ENCODE measurements around the gene ABCA2.
A peak's percentile ranks its signal among the peaks of the same experiment; 100 is the strongest.

The ABCA2 gene

GRCh38 chr9:136962163-136962562 is 65.9 kb downstream of the ABCA2 start:
- H3K4me3 Mint-ChIP-seq = no peak overlapping the region
- no peaks in the 10 kb centered on the region for H3K9me3 Mint-ChIP-seq
- H3K27me3 Mint-ChIP-seq (ENCODE audit: low read depth) = no peaks in the 10 kb centered on the region
- no peak overlapping the region for H3K27ac Mint-ChIP-seq
- H3K4me1 Mint-ChIP-seq (ENCODE audit: low read depth) = peaks cover 13% of the 10 kb centered on the region
- H3K36me3 Mint-ChIP-seq (ENCODE audit: low read depth) = no peaks in the 10 kb centered on the region

- Mint-ChIP-seq H3K27me3 (ENCODE audit: low read depth) (no peaks in the 10 kb centered on the region), H3K9me3 (peaks cover 4% of the 10 kb centered on the region), H3K4me1 (ENCODE audit: low read depth) (peaks cover 13% of the 10 kb centered on the region), H3K36me3 (ENCODE audit: low read depth) (no peaks in the 10 kb centered on the region), H3K27ac (no peak overlapping the region), H3K4me3 (no peak overlapping the region)
Observed at GRCh38 chr9:136961279-136962065, 66.6 kb downstream of the ABCA2 start.

- Mint-ChIP-seq H3K36me3 (ENCODE audit: low read depth) (no peaks in the 10 kb centered on the region), H3K4me1 (ENCODE audit: low read depth) (peaks cover 13% of the 10 kb centered on the region), H3K4me3 (no peak overlapping the region), H3K27me3 (ENCODE audit: low read depth) (no peaks in the 10 kb centered on the region), H3K27ac (no peak overlapping the region), H3K9me3 (peaks cover 9% of the 10 kb centered on the region)
Observed at GRCh38 chr9:136960938-136961275, 67.1 kb downstream of the ABCA2 start.

GRCh38 chr9:136960212-136960937 is 67.7 kb downstream of the ABCA2 start:
- H3K4me3 Mint-ChIP-seq = peak overlapping the region; percentile 50
- peak overlapping the region; percentile 70 for H3K27ac Mint-ChIP-seq
- no peaks in the 10 kb centered on the region for H3K36me3 Mint-ChIP-seq (ENCODE audit: low read depth)
- peaks cover 10% of the 10 kb centered on the region for H3K4me1 Mint-ChIP-seq (ENCODE audit: low read depth)
- H3K9me3 Mint-ChIP-seq = peaks cover 9% of the 10 kb centered on the region
- no peaks in the 10 kb centered on the region for H3K27me3 Mint-ChIP-seq (ENCODE audit: low read depth)

- Mint-ChIP-seq H3K4me1 (ENCODE audit: low read depth) (peaks cover 4% of the 10 kb centered on the region), H3K4me3 (no peak overlapping the region), H3K27me3 (ENCODE audit: low read depth) (no peaks in the 10 kb centered on the region), H3K27ac (no peak overlapping the region), H3K9me3 (peaks cover 9% of the 10 kb centered on the region), H3K36me3 (ENCODE audit: low read depth) (no peaks in the 10 kb centered on the region)
Observed at GRCh38 chr9:136958898-136959850, 68.9 kb downstream of the ABCA2 start.

- Mint-ChIP-seq H3K4me1 (ENCODE audit: low read depth) (peaks cover 4% of the 10 kb centered on the region), H3K27me3 (ENCODE audit: low read depth) (no peaks in the 10 kb centered on the region), H3K27ac (no peak overlapping the region), H3K36me3 (ENCODE audit: low read depth) (no peaks in the 10 kb centered on the region), H3K4me3 (no peak overlapping the region), H3K9me3 (peaks cover 9% of the 10 kb centered on the region)
Observed at GRCh38 chr9:136958473-136958872, 69.6 kb downstream of the ABCA2 start.

- Mint-ChIP-seq H3K36me3 (ENCODE audit: low read depth) (no peaks in the 10 kb centered on the region), H3K27ac (no peak overlapping the region), H3K27me3 (ENCODE audit: low read depth) (no peaks in the 10 kb centered on the region)
Observed at GRCh38 chr9:136957901-136958300, 70.1 kb downstream of the ABCA2 start.

GRCh38 chr9:136957461-136957860 is 70.6 kb downstream of the ABCA2 start:
- peaks cover 2% of the 10 kb centered on the region for H3K4me1 Mint-ChIP-seq (ENCODE audit: low read depth)
- no peak overlapping the region for H3K27ac Mint-ChIP-seq
- H3K36me3 Mint-ChIP-seq (ENCODE audit: low read depth) = no peaks in the 10 kb centered on the region
- no peaks in the 10 kb centered on the region for H3K27me3 Mint-ChIP-seq (ENCODE audit: low read depth)
- no peak overlapping the region for H3K4me3 Mint-ChIP-seq
- H3K9me3 Mint-ChIP-seq = peaks cover 9% of the 10 kb centered on the region

More at GRCh38 chr9:136957901-136958300, 70.1 kb downstream of the ABCA2 start:
- peaks cover 9% of the 10 kb centered on the region for H3K9me3 Mint-ChIP-seq
- H3K4me1 Mint-ChIP-seq (ENCODE audit: low read depth) = peaks cover 4% of the 10 kb centered on the region
- no peak overlapping the region for H3K4me3 Mint-ChIP-seq

Measured in T-helper 1 cell treated with Interleukin-12 subunit alpha and Interleukin-12 subunit beta and Interleukin-4 antibody, amounts not matched to agents 30 μg/mL and 1 μg/mL, for 36 hours (primary cell).